HUES64 (cell line): ENCODE data around the gene GORASP1.
"Not testable (repeated sequence)": the region's sequence is repeated elsewhere in the genome, so short reads cannot be mapped to it uniquely, and the experiment has no call there.

Source experiments
- H3K27ac ChIP-seq: 2 replicates; pipeline ENCODE4 v1.7.0; 2013; ENCODE audit warnings: low read depth, low read length, inconsistent platforms
- H3K27me3 ChIP-seq: 2 replicates; pipeline ENCODE4 v1.6.1; 2013; ENCODE audit warnings: mild to moderate bottlenecking, low read length; ENCODE audit not compliant: insufficient read depth
- H3K36me3 ChIP-seq: 2 replicates; pipeline ENCODE4 v1.6.1; 2013; ENCODE audit warnings: mild to moderate bottlenecking, low read length; ENCODE audit not compliant: insufficient read depth
- H3K4me1 ChIP-seq: 2 replicates; pipeline ENCODE4 v1.6.1; 2013; ENCODE audit warnings: mild to moderate bottlenecking, low read length, moderate library complexity; ENCODE audit not compliant: insufficient read depth
- H3K4me3 ChIP-seq: 2 replicates; pipeline ENCODE4 v1.5.1; 2013; ENCODE audit warnings: mild to moderate bottlenecking, low read length, moderate library complexity
- H3K9ac ChIP-seq: 2 replicates; pipeline ENCODE4 v1.6.1; 2013; ENCODE audit warnings: mild to moderate bottlenecking, low read depth, low read length
- H3K9me3 ChIP-seq: 2 replicates; pipeline ENCODE4 v1.6.1; 2013; ENCODE audit warnings: low read depth, low read length; ENCODE audit not compliant: insufficient read depth
- WGBS: fragments of 150-250, 120-280 bp; methylation state at CpG from one replicate; pipeline ENCODE4 v1.1.7; 2013; ENCODE audit warnings: missing lambda C conversion rate; 5-methylcytosine and 5-hydroxymethylcytosine counted together

GORASP1 gene

GRCh38 chr3:39079530-39079929, 27.9 kb downstream of the GORASP1 start:
- Histone ChIP-seq H3K4me1 (no peaks in the 10 kb centered on the region), H3K9me3 (no peaks in the 10 kb centered on the region), H3K27me3 (no peaks in the 10 kb centered on the region), H3K27ac (no peak overlapping the region), H3K4me3 (no peak overlapping the region), H3K36me3 (peaks cover 68% of the 10 kb centered on the region), H3K9ac (no peak overlapping the region)

DNA sequence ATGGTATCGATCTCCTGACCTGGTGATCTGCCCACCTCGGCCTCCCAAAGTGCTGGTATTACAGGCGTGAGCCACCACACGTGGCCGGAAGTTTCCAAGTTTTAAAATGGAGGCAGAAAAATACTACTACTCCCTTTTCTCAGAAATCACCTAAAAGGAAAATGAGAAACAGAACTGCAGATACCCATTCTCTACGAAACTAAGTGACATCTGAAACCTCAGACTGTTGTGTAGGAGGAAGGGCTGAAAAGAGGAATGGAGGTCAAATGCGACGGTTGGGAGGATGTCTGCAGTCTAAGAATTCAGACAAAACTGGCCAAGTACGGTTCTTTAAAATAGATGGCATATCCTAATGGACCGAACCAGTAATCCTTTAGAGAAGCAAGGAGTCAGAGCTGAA, 31.5 kb downstream of the GORASP1 start:
- Histone ChIP-seq H3K27ac (no peak overlapping the region), H3K4me1 (no peaks in the 10 kb centered on the region), H3K9me3 (no peaks in the 10 kb centered on the region), H3K4me3 (no peak overlapping the region), H3K27me3 (no peaks in the 10 kb centered on the region), H3K36me3 (peaks cover 85% of the 10 kb centered on the region), H3K9ac (no peak overlapping the region)
- 97% methylated on average over 10 of the region's 10 CpGs for WGBS

DNA sequence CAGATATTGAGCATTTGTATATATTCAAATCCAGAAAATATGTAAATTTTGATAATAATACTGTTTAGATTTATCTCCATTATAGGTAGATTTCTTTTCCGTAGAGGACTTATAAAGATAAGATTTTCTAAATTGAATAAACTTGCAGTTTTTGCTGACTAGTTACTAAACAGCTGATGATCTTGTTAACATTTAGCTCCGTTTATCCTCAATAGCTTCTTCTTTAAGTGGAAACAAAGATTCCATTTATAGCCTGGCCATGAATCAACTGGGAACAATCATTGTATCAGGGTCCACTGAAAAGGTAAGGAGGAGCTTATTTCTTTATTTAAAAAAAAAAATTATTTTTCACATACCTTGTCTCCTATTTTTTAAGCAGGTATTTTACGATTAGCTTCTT, 38.9 kb downstream of the GORASP1 start:
- WGBS: 100% methylated on average over 1 of the region's 3 CpGs
- Histone ChIP-seq H3K9me3 (no peaks in the 10 kb centered on the region), H3K27ac (no peak overlapping the region), H3K9ac (no peak overlapping the region), H3K4me3 (no peak overlapping the region), H3K27me3 (no peaks in the 10 kb centered on the region), H3K4me1 (0 out of 2 replicates have a peak, but pooled peaks cover 2% of the 10 kb centered on the region), H3K36me3 (peaks cover 71% of the 10 kb centered on the region)

GRCh38 chr3:39067286-39067685, 40.1 kb downstream of the GORASP1 start:
- WGBS: 91% methylated on average over 1 of the region's 1 CpG

DNA sequence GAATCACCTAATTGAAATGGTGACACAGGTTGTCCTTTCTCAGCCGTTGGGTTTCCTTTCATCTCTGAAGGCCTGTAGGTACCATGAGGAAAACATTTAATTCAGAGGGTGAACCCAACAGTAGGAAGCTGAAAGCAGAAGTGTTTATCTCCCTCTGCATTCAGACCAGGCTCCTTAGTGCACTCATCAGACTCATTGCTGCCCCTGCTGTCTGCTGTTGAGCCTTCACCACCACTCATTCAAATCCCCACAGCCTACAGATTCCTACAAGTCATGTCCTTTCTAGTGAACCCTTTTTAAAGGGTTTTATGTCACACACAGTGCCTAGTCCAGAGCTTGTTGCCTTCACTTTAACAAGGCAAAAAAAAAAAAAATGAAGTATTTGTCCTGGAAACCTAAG, 42.2 kb downstream of the GORASP1 start:
- Histone ChIP-seq H3K27ac (no peak overlapping the region), H3K4me3 (no peak overlapping the region), H3K27me3 (no peaks in the 10 kb centered on the region), H3K9me3 (no peaks in the 10 kb centered on the region), H3K36me3 (peaks cover 47% of the 10 kb centered on the region), H3K4me1 (0 out of 2 replicates have a peak, but pooled peaks cover 2% of the 10 kb centered on the region), H3K9ac (no peak overlapping the region)
- 58% methylated on average over 1 of the region's 1 CpG for WGBS

More at GRCh38 chr3:39067286-39067685, 40.1 kb downstream of the GORASP1 start:
- Histone ChIP-seq H3K27me3 (no peaks in the 10 kb centered on the region), H3K27ac (no peak overlapping the region), H3K4me1 (0 out of 2 replicates have a peak, but pooled peaks cover 2% of the 10 kb centered on the region), H3K4me3 (no peak overlapping the region), H3K36me3 (peaks cover 62% of the 10 kb centered on the region), H3K9me3 (no peaks in the 10 kb centered on the region), H3K9ac (no peak overlapping the region)

DNA sequence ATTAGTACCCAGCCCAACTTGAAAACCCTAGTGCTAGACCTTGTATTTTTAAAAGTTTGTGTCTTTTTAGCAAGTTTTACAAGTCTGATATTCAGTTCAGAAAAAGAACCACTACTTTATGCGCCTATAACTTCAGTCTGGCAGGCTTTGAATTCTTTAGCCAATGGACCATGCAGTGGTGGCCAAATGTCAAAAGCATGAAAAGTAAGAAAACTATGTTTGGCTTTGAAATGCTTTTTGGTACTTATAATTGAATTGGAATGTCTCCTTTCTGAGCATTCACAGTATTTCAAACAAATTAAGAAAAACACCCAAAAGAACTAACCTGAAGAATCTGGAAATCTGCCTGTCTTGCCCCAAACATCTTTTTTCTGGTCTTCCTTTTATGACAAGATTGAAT, 42.8 kb downstream of the GORASP1 start:
- WGBS: 100% methylated on average over 1 of the region's 1 CpG
- no peak overlapping the region for H3K9ac ChIP-seq

GRCh38 chr3:39063143-39063542, 44.3 kb downstream of the GORASP1 start:
- 96% methylated on average over 3 of the region's 3 CpGs for WGBS
- Histone ChIP-seq H3K9me3 (no peaks in the 10 kb centered on the region), H3K4me1 (peaks cover 6% of the 10 kb centered on the region; the same call in 1 of the 2 replicates), H3K27ac (no peak overlapping the region), H3K4me3 (no peak overlapping the region), H3K27me3 (no peaks in the 10 kb centered on the region), H3K9ac (no peak overlapping the region), H3K36me3 (peaks cover 27% of the 10 kb centered on the region)

More for the DNA sequence above, 42.8 kb downstream of the GORASP1 start:
- no peak overlapping the region for H3K27ac ChIP-seq
- peaks cover 42% of the 10 kb centered on the region for H3K36me3 ChIP-seq
- 0 out of 2 replicates have a peak, but pooled peaks cover 2% of the 10 kb centered on the region for H3K4me1 ChIP-seq
- no peaks in the 10 kb centered on the region for H3K9me3 ChIP-seq
- no peaks in the 10 kb centered on the region for H3K27me3 ChIP-seq
- no peak overlapping the region for H3K4me3 ChIP-seq

- no peaks in the 10 kb centered on the region for H3K9me3 ChIP-seq
- 88% methylated on average over 1 of the region's 1 CpG for WGBS
- peaks cover 6% of the 10 kb centered on the region; the same call in 1 of the 2 replicates for H3K4me1 ChIP-seq
- H3K9ac ChIP-seq: no peak overlapping the region
- H3K4me3 ChIP-seq: no peak overlapping the region
- peaks cover 17% of the 10 kb centered on the region for H3K36me3 ChIP-seq
- H3K27me3 ChIP-seq: no peaks in the 10 kb centered on the region
- no peak overlapping the region for H3K27ac ChIP-seq
Measured at GRCh38 chr3:39062180-39062579, 45.2 kb downstream of the GORASP1 start.

- H3K9me3 ChIP-seq, H3K4me1 ChIP-seq, H3K9ac ChIP-seq, H3K4me3 ChIP-seq, H3K36me3 ChIP-seq, H3K27me3 ChIP-seq, H3K27ac ChIP-seq: not testable (repeated sequence)
- 96% methylated on average over 1 of the region's 2 CpGs for WGBS
Measured at GRCh38 chr3:39061228-39061627, 46.2 kb downstream of the GORASP1 start.

GRCh38 chr3:39056151-39056550, 51.3 kb downstream of the GORASP1 start:
- H3K9ac ChIP-seq: no peak overlapping the region
- H3K4me3 ChIP-seq: no peak overlapping the region
- H3K4me1 ChIP-seq: peaks cover 3% of the 10 kb centered on the region; the same call in 1 of the 2 replicates
- WGBS: 100% methylated on average over 1 of the region's 3 CpGs
- no peaks in the 10 kb centered on the region for H3K27me3 ChIP-seq
- no peaks in the 10 kb centered on the region for H3K36me3 ChIP-seq
- no peak overlapping the region for H3K27ac ChIP-seq
- no peaks in the 10 kb centered on the region for H3K9me3 ChIP-seq

- Histone ChIP-seq H3K9ac (no peak overlapping the region), H3K4me3 (no peak overlapping the region), H3K9me3 (no peaks in the 10 kb centered on the region), H3K4me1 (no peaks in the 10 kb centered on the region), H3K36me3 (no peaks in the 10 kb centered on the region), H3K27me3 (no peaks in the 10 kb centered on the region), H3K27ac (no peak overlapping the region)
- WGBS: 87% methylated on average over 2 of the region's 2 CpGs
Measured at GRCh38 chr3:39053696-39054095, 53.7 kb downstream of the GORASP1 start.

DNA sequence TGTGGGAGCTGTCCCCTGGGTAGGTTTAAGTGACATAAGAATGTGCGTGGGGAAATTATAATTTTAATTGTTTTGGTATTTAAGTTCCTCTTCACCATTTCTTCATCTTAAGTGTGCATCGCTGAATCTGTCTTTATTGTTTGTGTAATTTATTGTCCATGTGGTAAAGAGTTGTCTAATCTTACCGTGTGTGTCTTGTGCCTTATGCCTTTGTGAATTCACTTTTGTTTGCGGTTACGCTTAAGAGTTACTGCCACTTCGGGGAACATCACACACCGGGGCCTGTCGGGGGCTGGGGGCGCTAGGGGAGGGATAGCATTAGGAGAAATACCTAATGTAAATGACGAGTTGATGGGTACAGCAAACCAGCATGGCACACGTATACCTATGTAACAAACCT, 54.8 kb downstream of the GORASP1 start:
- Histone ChIP-seq H3K27ac (peak overlapping the region; percentile 98), H3K9ac (peak overlapping the region; percentile 79), H3K9me3 (no peaks in the 10 kb centered on the region)

More for the DNA sequence above, 54.8 kb downstream of the GORASP1 start:
- peak overlapping the region; percentile 66 for H3K4me3 ChIP-seq
- H3K36me3 ChIP-seq: no peaks in the 10 kb centered on the region
- H3K4me1 ChIP-seq: no peaks in the 10 kb centered on the region
- no peaks in the 10 kb centered on the region for H3K27me3 ChIP-seq
- WGBS: 3% methylated on average over 8 of the region's 11 CpGs
